Psoas muscle (tissue), 8 donors: ENCODE results near the gene ADAM30. TPM values are rescaled to one million over a fixed set of nuclear protein-coding genes. Genes with fewer than 3 reads are reported as not detected.

Source experiments
- ATAC-seq, 4 donors: fragments of 200-7000 bp; cut with Tn5 transposase; one replicate each; pipeline ENCODE4 v1.9.1; 2020; ENCODE audit warnings: moderate library complexity in 3 of 4, mild to moderate bottlenecking in 2 of 4
- DNase-seq, 2 donors: peaks; one replicate each; pipeline ENCODE4 v3.0.0-alpha.2; 2020
- H3K27ac ChIP-seq: fragments of 200-600 bp; one replicate; pipeline ENCODE4 v1.8.0; 2022
- H3K27me3 ChIP-seq, 3 donors: fragments of 200-600 bp in 1 of 3; one replicate each; pipeline versions ENCODE4 v1.6.1 to v1.8.0; 2013 to 2022; ENCODE audit warnings: low read length in 2 of 3, mild to moderate bottlenecking in 2 of 3, moderate library complexity in 1 of 3; ENCODE audit not compliant: insufficient read depth in 3 of 3
- H3K36me3 ChIP-seq, 2 donors: fragments of 200-600 bp in 1 of 2; one replicate each; pipeline versions ENCODE4 v1.6.1 to v1.8.0; 2013 to 2022; ENCODE audit warnings: low read depth in 1 of 2, mild to moderate bottlenecking in 1 of 2, moderate library complexity in 1 of 2; ENCODE audit not compliant: insufficient read depth in 1 of 2
- H3K4me1 ChIP-seq: fragments of 200-600 bp; one replicate; pipeline ENCODE4 v1.8.0; 2022
- H3K4me3 ChIP-seq: fragments of 200-600 bp; one replicate; pipeline ENCODE4 v1.8.0; 2022; ENCODE audit warnings: mild to moderate bottlenecking
- H3K9me3 ChIP-seq: fragments of 200-600 bp; one replicate; pipeline ENCODE4 v1.8.0; 2022
- CTCF ChIP-seq: fragments of 200-600 bp; IDR thresholded peaks from one replicate; pipeline ENCODE4 v1.8.0; 2022; ENCODE audit warnings: antibody characterized with exemption
- WGBS, 3 donors: extraction: QIAGEN DNeasy Blood & Tissue Kit; methylation state at CpG; one replicate each; pipeline versions ENCODE4 v1.1.6 to v1.1.7; 2013; 5-methylcytosine and 5-hydroxymethylcytosine counted together
- intact Hi-C, 2 donors: fragments of 100-400 bp; cut with DNase I; formaldehyde crosslinking; loops; one replicate each; pipeline versions ENCODE4 v1.11.0 to v1.14.2; 2022
- polyA plus RNA-seq, 3 donors: library from polyadenylated mRNA; stranded (reverse); fragments of 200-250 nt; gene quantifications; one replicate each; pipeline ENCODE4 v1.2.3, GENCODE V29; 2013
- total RNA-seq, 4 donors: library from RNA; stranded (reverse); fragmentation: NEBNext Ultra II Directional in 2 of 4; extraction: Animal tissue kit (Norgen Biotek cat#: 25700) in 2 of 4; gene quantifications; one replicate each; pipeline versions ENCODE4 v1.2.1 to v1.2.4, GENCODE V29; 2021 to 2023
- donor health status: healthy with polysubstance abuse.
- donor health status: DM: no; HTN: no; CAD: no; lungs with moderate emphysema.
- donor health status: Bipolar disorder and iron deficiency.
- donor health status: healthy.
- donor health status: DM: yes; HTN: yes; CAD: no.
- donor health status: DM: no; HTN: no; CAD: no.
- donor health status: DM: no; HTN: no; CAD: no.
- donor health status: DM: yes; HTN: yes; CAD: no.

ADAM30 gene
- total and polyA plus RNA-seq, 7 donors, result not detected

- H3K36me3 ChIP-seq, result peaks cover 13 to 98% of the 10 kb centered on the region in 2 donors
- 47 to 62% (median 54%) methylated on average over 19 of the region's 19 CpGs for WGBS, 3 donors
- intact Hi-C loops, result no loop called here
- H3K27me3 ChIP-seq, result no peaks in the 10 kb centered on the region
- no peaks in the 10 kb centered on the region for H3K9me3 ChIP-seq
- DNase-seq, result peak; percentile 37 to 82
- no peak for TF ChIP-seq CTCF
- no peak overlapping the region for H3K4me3 ChIP-seq
- peak in 1 of 4 donors; percentile 61 for ATAC-seq
- no peak overlapping the region for H3K27ac ChIP-seq
- H3K4me1 ChIP-seq, result no peaks in the 10 kb centered on the region
Observed at GRCh38 chr1:119924948-119925898, 28.9 kb upstream of the ADAM30 start.

- TF ChIP-seq CTCF, result no peak
Observed at GRCh38 chr1:119920104-119920968, 24.0 kb upstream of the ADAM30 start.

GRCh38 chr1:119919241-119919640 is 22.9 kb upstream of the ADAM30 start:
- no peaks in the 10 kb centered on the region for H3K27me3 ChIP-seq
- no peaks in the 10 kb centered on the region for H3K9me3 ChIP-seq
- H3K27ac ChIP-seq, result no peak overlapping the region
- 91 to 94% (median 93%) methylated on average over 7 of the region's 7 CpGs for WGBS, 3 donors
- no peak for DNase-seq
- TF ChIP-seq CTCF, result no peak
- intact Hi-C loops, result no loop called here
- H3K4me3 ChIP-seq, result no peak overlapping the region
- H3K36me3 ChIP-seq, result peaks cover 17 to 99% of the 10 kb centered on the region in 2 donors
- no peak for ATAC-seq
- no peaks in the 10 kb centered on the region for H3K4me1 ChIP-seq

More at GRCh38 chr1:119920104-119920968, 24.0 kb upstream of the ADAM30 start:
- intact Hi-C loops, result no loop called here
- H3K27ac ChIP-seq, result no peak overlapping the region
- no peak for ATAC-seq
- H3K4me1 ChIP-seq, result no peaks in the 10 kb centered on the region
- no peak overlapping the region for H3K4me3 ChIP-seq
- H3K9me3 ChIP-seq, result no peaks in the 10 kb centered on the region
- H3K36me3 ChIP-seq, result peaks cover 17 to 99% of the 10 kb centered on the region in 2 donors
- no peak for DNase-seq
- WGBS, 3 donors, result 81 to 82% (median 81%) methylated on average over 8 of the region's 8 CpGs
- no peaks in the 10 kb centered on the region for H3K27me3 ChIP-seq

- TF ChIP-seq CTCF, result no peak
Observed at GRCh38 chr1:119918301-119918700, 22.0 kb upstream of the ADAM30 start.

More at GRCh38 chr1:119918301-119918700, 22.0 kb upstream of the ADAM30 start:
- DNase-seq (no peak), ATAC-seq (no peak)
- Histone ChIP-seq H3K4me3 (no peak overlapping the region), H3K27me3 (no peaks in the 10 kb centered on the region), H3K9me3 (no peaks in the 10 kb centered on the region), H3K27ac (no peak overlapping the region), H3K36me3 (peaks cover 17 to 99% of the 10 kb centered on the region in 2 donors), H3K4me1 (no peaks in the 10 kb centered on the region)
- intact Hi-C loops, result no loop called here
- WGBS, 3 donors, result 92 to 93% (median 93%) methylated on average over 7 of the region's 7 CpGs
